Measurements from ENCODE around the gene OXTR.

OXTR gene

GRCh38 chr3:8743911-8744310, 25.5 kb downstream of the OXTR start:
- H3K9me3 ChIP-seq, result no peaks in the 10 kb centered on the region
- H3K36me3 ChIP-seq (replicated peaks), result no peaks in the 10 kb centered on the region
- no peak overlapping the region for H3K4me3 ChIP-seq
- no peaks in the 10 kb centered on the region for H3K27me3 ChIP-seq (ENCODE audit: low read depth)
- peaks cover 8% of the 10 kb centered on the region for H3K4me1 ChIP-seq
- in situ Hi-C loops (cut with MboI; ENCODE audit: low sequenced_read_pairs), result no loop called here
- DNase-seq (ENCODE audit: low spot score in 2 of 2), result no peak

GRCh38 chr3:8743021-8743601, 26.3 kb downstream of the OXTR start:
- H3K36me3 ChIP-seq (replicated peaks), result no peaks in the 10 kb centered on the region
- H3K9me3 ChIP-seq, result no peaks in the 10 kb centered on the region
- peaks cover 8% of the 10 kb centered on the region for H3K4me1 ChIP-seq
- in situ Hi-C loops (cut with MboI; ENCODE audit: low sequenced_read_pairs), result no loop called here
- no peak for DNase-seq (ENCODE audit: low spot score in 2 of 2)
- no peaks in the 10 kb centered on the region for H3K27me3 ChIP-seq (ENCODE audit: low read depth)
- H3K4me3 ChIP-seq, result no peak overlapping the region

GRCh38 chr3:8741581-8742261, 27.7 kb downstream of the OXTR start:
- H3K4me3 ChIP-seq, result no peak overlapping the region
- in situ Hi-C loops (cut with MboI; ENCODE audit: low sequenced_read_pairs), result no loop called here

GRCh38 chr3:8739757-8740504, 29.5 kb downstream of the OXTR start:
- DNase-seq (ENCODE audit: low spot score in 2 of 2), result no peak
- Histone ChIP-seq H3K27me3 (ENCODE audit: low read depth) (no peaks in the 10 kb centered on the region), H3K9me3 (no peaks in the 10 kb centered on the region), H3K36me3 (replicated peaks) (no peaks in the 10 kb centered on the region), H3K4me1 (peaks cover 8% of the 10 kb centered on the region), H3K4me3 (no peak overlapping the region)
- in situ Hi-C loops (cut with MboI; ENCODE audit: low sequenced_read_pairs), result no loop called here

More at GRCh38 chr3:8741581-8742261, 27.7 kb downstream of the OXTR start:
- Histone ChIP-seq H3K27me3 (ENCODE audit: low read depth) (no peaks in the 10 kb centered on the region), H3K36me3 (replicated peaks) (no peaks in the 10 kb centered on the region), H3K4me1 (peaks cover 8% of the 10 kb centered on the region), H3K9me3 (no peaks in the 10 kb centered on the region)
- DNase-seq (ENCODE audit: low spot score in 2 of 2), result peak; percentile 52 to 71

- H3K9me3 ChIP-seq, result no peaks in the 10 kb centered on the region
- no peak overlapping the region for H3K4me3 ChIP-seq
- peaks cover 8% of the 10 kb centered on the region for H3K4me1 ChIP-seq
- H3K36me3 ChIP-seq (replicated peaks), result no peaks in the 10 kb centered on the region
- DNase-seq (ENCODE audit: low spot score in 2 of 2), result no peak
- no peaks in the 10 kb centered on the region for H3K27me3 ChIP-seq (ENCODE audit: low read depth)
- in situ Hi-C loops (cut with MboI; ENCODE audit: low sequenced_read_pairs), result no loop called here
Measured at GRCh38 chr3:8738639-8739038, 30.8 kb downstream of the OXTR start.

GRCh38 chr3:8737823-8738222, 31.6 kb downstream of the OXTR start:
- no peak overlapping the region for H3K4me3 ChIP-seq
- H3K4me1 ChIP-seq, result peaks cover 8% of the 10 kb centered on the region
- no peak for DNase-seq (ENCODE audit: low spot score in 2 of 2)
- no peaks in the 10 kb centered on the region for H3K27me3 ChIP-seq (ENCODE audit: low read depth)
- in situ Hi-C loops (cut with MboI; ENCODE audit: low sequenced_read_pairs), result no loop called here
- no peaks in the 10 kb centered on the region for H3K36me3 ChIP-seq (replicated peaks)
- no peaks in the 10 kb centered on the region for H3K9me3 ChIP-seq

- Histone ChIP-seq H3K9me3 (no peaks in the 10 kb centered on the region), H3K36me3 (replicated peaks) (no peaks in the 10 kb centered on the region), H3K27me3 (ENCODE audit: low read depth) (no peaks in the 10 kb centered on the region), H3K4me3 (no peak overlapping the region), H3K4me1 (peaks cover 8% of the 10 kb centered on the region)
- no peak for DNase-seq (ENCODE audit: low spot score in 2 of 2)
- in situ Hi-C loops (cut with MboI; ENCODE audit: low sequenced_read_pairs), result no loop called here
Measured at GRCh38 chr3:8737301-8737700, 32.1 kb downstream of the OXTR start.

- no peak for DNase-seq (ENCODE audit: low spot score in 2 of 2)
- Histone ChIP-seq H3K36me3 (replicated peaks) (no peaks in the 10 kb centered on the region), H3K4me3 (no peak overlapping the region), H3K27me3 (ENCODE audit: low read depth) (no peaks in the 10 kb centered on the region), H3K4me1 (peaks cover 3% of the 10 kb centered on the region), H3K9me3 (no peaks in the 10 kb centered on the region)
- in situ Hi-C loops (cut with MboI; ENCODE audit: low sequenced_read_pairs), result no loop called here
Measured at GRCh38 chr3:8736436-8736835, 33.0 kb downstream of the OXTR start.

GRCh38 chr3:8734908-8735307, 34.5 kb downstream of the OXTR start:
- no peaks in the 10 kb centered on the region for H3K27me3 ChIP-seq (ENCODE audit: low read depth)
- no peaks in the 10 kb centered on the region for H3K4me1 ChIP-seq
- H3K4me3 ChIP-seq, result no peak overlapping the region
- in situ Hi-C loops (cut with MboI; ENCODE audit: low sequenced_read_pairs), result no loop called here
- no peaks in the 10 kb centered on the region for H3K9me3 ChIP-seq
- no peak for DNase-seq (ENCODE audit: low spot score in 2 of 2)
- H3K36me3 ChIP-seq (replicated peaks), result no peaks in the 10 kb centered on the region

- no peaks in the 10 kb centered on the region for H3K4me1 ChIP-seq
- in situ Hi-C loops (cut with MboI; ENCODE audit: low sequenced_read_pairs), result no loop called here
- no peak for DNase-seq (ENCODE audit: low spot score in 2 of 2)
- no peaks in the 10 kb centered on the region for H3K9me3 ChIP-seq
- no peaks in the 10 kb centered on the region for H3K36me3 ChIP-seq (replicated peaks)
- no peak overlapping the region for H3K4me3 ChIP-seq
- H3K27me3 ChIP-seq (ENCODE audit: low read depth), result no peaks in the 10 kb centered on the region
Measured at GRCh38 chr3:8734137-8734878, 35.1 kb downstream of the OXTR start.

- no peak within 1 kb of the TSS for H3K4me3 ChIP-seq
- H3K9me3 ChIP-seq, result no peaks in the 10 kb centered on the region
- no peaks in the 10 kb centered on the region for H3K4me1 ChIP-seq
- no peaks in the 10 kb centered on the region for H3K27me3 ChIP-seq (ENCODE audit: low read depth)
- DNase-seq (ENCODE audit: low spot score in 2 of 2), result no peak
- in situ Hi-C loops (cut with MboI; ENCODE audit: low sequenced_read_pairs), result no loop called here
- no peaks in the 10 kb centered on the region for H3K36me3 ChIP-seq (replicated peaks)
Measured at GRCh38 chr3:8733332-8734094, 35.9 kb downstream of the OXTR start, which contains the start of gene CAV3. Gene CAV3 (plus strand): TSS chr3:8733802. CDS start chr3:8733877, 75 bp downstream.

GRCh38 chr3:8732413-8732812, 37.0 kb downstream of the OXTR start:
- H3K36me3 ChIP-seq (replicated peaks), result no peaks in the 10 kb centered on the region
- H3K9me3 ChIP-seq, result no peaks in the 10 kb centered on the region
- no peaks in the 10 kb centered on the region for H3K27me3 ChIP-seq (ENCODE audit: low read depth)
- no peak overlapping the region for H3K4me3 ChIP-seq
- in situ Hi-C loops (cut with MboI; ENCODE audit: low sequenced_read_pairs), result no loop called here
- no peaks in the 10 kb centered on the region for H3K4me1 ChIP-seq
- no peak for DNase-seq (ENCODE audit: low spot score in 2 of 2)

GRCh38 chr3:8730656-8731055, 38.8 kb downstream of the OXTR start:
- Histone ChIP-seq H3K4me3 (no peak overlapping the region), H3K4me1 (no peaks in the 10 kb centered on the region), H3K9me3 (no peaks in the 10 kb centered on the region), H3K36me3 (replicated peaks) (no peaks in the 10 kb centered on the region), H3K27me3 (ENCODE audit: low read depth) (no peaks in the 10 kb centered on the region)
- no peak for DNase-seq (ENCODE audit: low spot score in 2 of 2)
- in situ Hi-C loops (cut with MboI; ENCODE audit: low sequenced_read_pairs), result no loop called here
